SJCRH30 (cell line): ENCODE results near the gene RMI2. TPM values are rescaled to one million over a fixed set of nuclear protein-coding genes. Genes with fewer than 3 reads are reported as not detected.
A peak's percentile ranks its signal among the peaks of the same experiment; 100 is the strongest.

Experiments used
- DNase-seq, 2 experiments: peaks; one replicate each; pipeline ENCODE4 v3.0.0-alpha.2; 2015 to 2020
- H3K27ac ChIP-seq: fragments of 250-450 bp; sonication (Bioruptor Pico); 2 replicates; pipeline ENCODE4 v1.5.1; 2020; ENCODE audit warnings: mild to moderate bottlenecking, moderate library complexity
- H3K27me3 ChIP-seq: fragments of 250-450 bp; sonication (Bioruptor Pico); 2 replicates; pipeline ENCODE4 v1.5.1; 2020; ENCODE audit warnings: mild to moderate bottlenecking, moderate library complexity
- H3K36me3 ChIP-seq: fragments of 250-450 bp; sonication (Bioruptor Pico); 2 replicates; pipeline ENCODE4 v1.5.1; 2020; ENCODE audit warnings: mild to moderate bottlenecking, moderate library complexity
- H3K4me1 ChIP-seq: fragments of 250-450 bp; sonication (Bioruptor Pico); 2 replicates; pipeline ENCODE4 v1.5.1; 2020; ENCODE audit warnings: mild to moderate bottlenecking, moderate library complexity
- H3K4me3 ChIP-seq: fragments of 250-450 bp; sonication (Bioruptor Pico); 2 replicates; pipeline ENCODE4 v1.5.1; 2020; ENCODE audit warnings: mild to moderate bottlenecking, moderate library complexity
- H3K9me3 ChIP-seq: fragments of 250-450 bp; sonication (Bioruptor Pico); replicated peaks from 2 replicates; pipeline ENCODE4 v1.5.1; 2020; ENCODE audit warnings: mild to moderate bottlenecking, moderate library complexity
- total RNA-seq: library from RNA; depleted of rRNA; stranded (reverse); fragments of >200 nt; shearing (Covaris generic); gene quantifications from 2 replicates; pipeline ENCODE4 v1.2.3, GENCODE V29; 2014

Gene RMI2
- total RNA-seq, 1 experiment from 2014 or later: 33.0 TPM

DNA sequence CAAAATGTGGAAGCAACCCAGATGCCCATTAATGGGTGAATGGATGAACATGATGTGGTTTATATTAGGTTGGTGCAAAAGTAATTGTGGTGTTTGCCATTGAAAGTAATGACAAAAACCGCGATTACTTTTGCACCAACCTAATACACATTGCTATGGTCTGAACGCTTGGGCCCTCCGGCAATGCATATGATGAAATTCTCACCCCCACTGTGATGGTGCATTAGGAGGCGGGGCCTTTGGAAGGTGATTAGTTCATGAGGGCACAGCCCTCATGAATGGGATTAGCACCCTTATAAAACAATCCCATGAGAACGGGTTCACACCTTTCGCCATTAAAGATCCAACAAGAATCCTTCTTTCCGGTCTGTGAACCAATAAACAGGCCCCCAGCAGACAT, 38.9 kb upstream of the RMI2 start:
- Histone ChIP-seq H3K27ac (no peak overlapping the region), H3K27me3 (no peaks in the 10 kb centered on the region), H3K4me3 (no peak overlapping the region), H3K36me3 (no peaks in the 10 kb centered on the region), H3K9me3 (no peaks in the 10 kb centered on the region), H3K4me1 (peaks cover 9% of the 10 kb centered on the region; the same call in 1 of the 2 replicates)
- DNase-seq: no peak

DNA sequence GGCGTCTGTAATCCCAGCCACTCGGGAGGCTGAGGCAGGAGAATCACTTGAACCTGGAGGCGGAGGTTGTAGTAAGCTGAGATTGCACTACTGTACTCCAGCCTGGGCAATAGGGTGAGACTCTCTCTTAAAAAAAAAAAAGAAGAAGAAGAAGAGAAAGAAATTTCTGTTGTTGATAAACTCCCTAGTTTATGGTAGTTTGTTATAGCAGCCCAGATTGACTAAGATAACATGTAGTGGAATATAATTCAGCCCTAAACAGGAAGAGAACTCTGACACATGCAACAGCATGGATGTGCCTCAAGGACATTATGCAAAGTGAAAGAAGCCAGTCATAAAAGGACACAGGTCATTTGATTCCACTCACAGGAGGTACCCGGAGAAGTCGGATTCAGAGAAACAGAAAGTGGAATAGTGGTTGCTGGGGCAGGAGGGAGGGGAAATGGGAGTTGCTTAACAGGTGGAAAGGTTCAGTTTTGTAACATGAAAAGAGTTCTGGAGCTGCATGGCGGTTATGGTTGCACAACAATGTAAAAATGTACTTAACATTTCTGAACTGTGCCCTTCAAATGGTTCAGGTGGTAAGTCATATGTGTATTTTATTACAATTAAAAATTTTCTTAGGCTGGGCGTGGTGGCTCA, 38.1 kb upstream of the RMI2 start:
- no peak overlapping the region for H3K27ac ChIP-seq
- H3K36me3 ChIP-seq: no peaks in the 10 kb centered on the region
- peaks cover 11% of the 10 kb centered on the region; the same call in 1 of the 2 replicates for H3K4me1 ChIP-seq
- no peaks in the 10 kb centered on the region for H3K27me3 ChIP-seq
- DNase-seq: no peak
- no peak overlapping the region for H3K4me3 ChIP-seq
- H3K9me3 ChIP-seq: no peaks in the 10 kb centered on the region

DNA sequence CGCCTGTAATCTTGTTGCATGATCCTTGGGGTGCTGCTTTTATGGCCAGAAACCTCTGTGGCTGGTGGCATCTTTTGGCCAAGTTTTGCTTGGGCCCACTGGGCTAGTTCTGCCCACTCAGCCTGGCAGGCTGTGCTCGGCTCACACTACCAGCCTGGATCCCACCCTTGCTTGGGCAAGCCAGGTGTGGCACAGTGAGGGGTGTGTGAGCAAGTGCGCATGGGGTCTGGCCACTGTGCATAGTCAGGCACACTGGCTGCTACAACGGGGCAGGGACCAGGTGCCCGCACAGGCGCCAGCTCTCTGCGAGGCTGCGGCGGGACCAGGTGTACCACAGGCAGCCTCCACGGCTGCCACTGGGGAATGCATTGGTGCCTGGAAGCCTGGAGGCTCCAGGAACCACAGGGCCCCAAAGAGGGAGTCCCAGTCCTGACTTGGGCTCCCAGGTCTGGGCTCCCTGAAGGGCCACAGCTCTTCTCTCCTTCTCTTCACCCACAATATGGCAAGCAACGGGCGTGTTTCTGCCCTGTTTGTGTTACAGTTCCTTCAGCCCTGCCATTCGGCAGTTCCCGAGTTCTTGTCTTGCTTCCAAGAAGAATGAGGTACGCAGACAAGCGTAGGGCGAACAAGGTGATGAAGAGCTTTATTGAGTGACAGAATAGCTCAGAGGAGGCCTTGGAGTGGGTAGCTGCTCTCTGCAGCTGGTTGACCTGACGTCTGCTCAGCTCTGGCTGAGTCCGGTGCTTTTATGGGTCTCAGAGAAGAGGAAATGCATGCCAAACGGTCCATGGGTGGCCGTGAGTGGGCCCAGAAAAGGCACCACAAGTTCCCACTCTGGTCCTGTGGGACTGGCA, 37.4 kb upstream of the RMI2 start:
- Histone ChIP-seq H3K27ac (no peak overlapping the region), H3K4me3 (no peak overlapping the region), H3K4me1 (peaks cover 16% of the 10 kb centered on the region; the same call in 1 of the 2 replicates), H3K9me3 (no peaks in the 10 kb centered on the region), H3K36me3 (no peaks in the 10 kb centered on the region), H3K27me3 (no peaks in the 10 kb centered on the region)
- no peak for DNase-seq

DNA sequence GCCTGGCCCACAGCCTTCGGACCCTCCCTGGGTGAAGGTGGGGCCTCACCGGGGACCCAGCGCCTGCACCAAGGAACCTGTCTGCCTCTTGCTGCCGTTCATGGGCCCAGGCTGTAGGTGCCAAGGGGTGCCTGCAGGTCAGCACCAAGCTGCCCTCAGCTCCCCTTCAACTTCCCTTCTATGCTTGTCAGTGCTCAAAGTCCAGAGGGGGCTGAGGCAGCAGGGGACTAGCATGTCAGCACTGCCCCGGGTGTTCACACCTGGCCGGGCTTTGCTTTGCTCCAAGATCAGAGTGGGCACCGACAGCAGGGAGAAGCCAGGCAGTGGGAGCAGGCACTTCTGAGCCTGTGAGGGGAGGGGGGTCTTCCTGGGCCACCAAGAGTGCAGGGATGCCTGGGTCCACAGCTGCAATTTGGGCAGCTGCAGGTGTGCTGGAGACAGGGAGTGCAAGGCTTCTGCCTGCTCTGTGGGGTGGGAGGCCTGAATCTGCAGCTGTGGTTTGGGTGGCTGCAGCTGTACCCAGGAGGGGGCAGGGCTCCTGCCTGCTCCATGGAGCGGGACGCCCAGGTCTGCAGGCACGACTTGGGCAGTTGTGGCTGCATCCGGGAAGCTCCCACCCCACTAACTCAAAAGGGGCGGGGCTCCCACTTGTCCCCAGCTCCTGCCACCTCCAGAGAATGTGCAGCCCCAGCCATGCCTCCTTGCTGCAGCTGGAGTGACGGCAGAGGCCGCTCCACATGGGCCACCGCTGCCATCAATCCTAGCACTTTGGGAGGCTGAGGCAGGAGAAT, 36.6 kb upstream of the RMI2 start:
- Histone ChIP-seq H3K4me3 (no peak overlapping the region), H3K36me3 (no peaks in the 10 kb centered on the region), H3K27me3 (no peaks in the 10 kb centered on the region), H3K4me1 (peaks cover 17% of the 10 kb centered on the region; the same call in 1 of the 2 replicates), H3K27ac (no peak overlapping the region), H3K9me3 (no peaks in the 10 kb centered on the region)
- DNase-seq: peak; percentile 69 to 72

DNA sequence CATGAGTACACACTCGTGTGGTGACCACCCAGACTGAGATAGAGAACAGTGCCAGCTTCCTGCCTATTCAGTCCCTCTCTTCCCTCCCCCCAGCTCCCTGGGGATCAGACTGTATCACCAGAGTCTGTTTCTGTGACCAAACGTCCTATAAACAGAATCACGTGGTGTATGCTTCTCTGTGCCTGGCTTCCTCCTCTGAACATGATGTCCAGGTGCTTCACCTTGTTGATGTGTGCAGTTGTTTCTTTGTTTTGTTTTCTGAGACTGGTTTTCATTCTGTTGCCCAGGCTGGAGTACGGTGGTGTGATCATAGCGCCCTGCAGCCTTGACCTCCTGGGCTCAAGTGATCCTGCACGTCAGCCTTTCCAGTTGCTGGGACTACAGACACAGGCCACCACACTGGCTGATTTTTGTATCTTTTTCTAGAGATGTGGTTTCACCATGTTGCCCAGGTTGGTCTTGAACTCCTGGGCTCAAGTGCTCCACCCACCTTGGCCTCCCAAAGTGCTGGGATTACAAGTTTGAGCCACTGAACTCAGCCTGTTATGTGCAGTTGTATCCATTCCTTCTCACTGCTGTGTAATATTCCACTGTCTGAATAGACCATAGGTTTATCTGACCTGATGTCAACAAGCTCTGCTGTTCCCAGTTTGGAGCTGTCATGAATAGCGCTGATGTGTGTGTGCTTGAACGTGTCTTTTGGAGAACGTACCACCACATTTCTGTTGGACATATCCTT, 35.2 kb upstream of the RMI2 start:
- H3K27ac ChIP-seq: no peak overlapping the region
- no peaks in the 10 kb centered on the region for H3K27me3 ChIP-seq
- peak; percentile 48 to 55 for DNase-seq
- H3K4me3 ChIP-seq: no peak overlapping the region
- peaks cover 26% of the 10 kb centered on the region for H3K4me1 ChIP-seq
- no peaks in the 10 kb centered on the region for H3K36me3 ChIP-seq
- no peaks in the 10 kb centered on the region for H3K9me3 ChIP-seq

DNA sequence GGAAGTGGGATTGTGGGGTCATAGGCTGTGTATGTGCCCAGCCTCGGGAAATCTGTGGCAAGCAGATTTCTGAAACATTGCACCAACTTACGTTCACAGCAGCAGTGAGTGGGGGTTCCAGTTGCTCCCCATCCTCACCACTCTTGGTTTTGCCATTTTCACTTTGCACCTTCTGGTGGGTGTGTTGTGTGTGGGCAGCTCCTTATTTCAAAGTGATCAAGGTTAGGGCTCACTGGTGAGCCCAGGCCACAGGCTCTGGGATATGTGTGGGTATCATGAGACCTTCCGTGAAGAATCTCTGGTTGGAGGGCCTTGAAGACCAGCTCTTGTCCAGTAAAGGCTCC, 34.7 kb upstream of the RMI2 start:
- Histone ChIP-seq H3K4me3 (no peak overlapping the region), H3K4me1 (peaks cover 32% of the 10 kb centered on the region), H3K36me3 (no peaks in the 10 kb centered on the region), H3K27ac (no peak overlapping the region), H3K9me3 (no peaks in the 10 kb centered on the region), H3K27me3 (no peaks in the 10 kb centered on the region)
- no peak for DNase-seq

DNA sequence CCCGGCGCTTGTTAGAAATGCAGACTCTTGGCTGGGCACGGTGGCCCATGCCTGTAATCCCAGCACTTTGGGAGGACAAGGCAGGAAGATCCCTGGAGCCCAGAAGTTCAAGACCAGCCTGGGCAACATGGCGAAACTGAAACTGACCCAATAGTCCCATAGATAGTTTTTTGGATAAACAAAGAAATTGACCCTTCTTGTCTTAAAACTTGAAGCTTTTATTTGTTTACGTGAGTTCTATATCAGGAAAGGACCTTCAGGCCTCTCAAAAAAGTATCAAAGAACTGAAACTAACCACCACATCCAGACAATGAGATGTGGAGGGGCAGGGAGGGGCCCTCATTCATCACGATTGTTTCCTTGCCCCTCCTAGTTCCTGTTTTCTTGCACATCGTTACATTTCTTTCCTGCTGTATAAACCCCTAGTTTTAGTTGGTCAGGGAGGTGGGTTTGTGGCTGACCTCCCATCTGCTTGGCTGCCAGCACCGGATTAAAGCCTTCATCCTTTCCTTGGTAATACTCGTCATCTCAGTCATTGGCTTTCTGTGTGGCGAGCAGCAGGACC, 34.2 kb upstream of the RMI2 start:
- no peaks in the 10 kb centered on the region for H3K27me3 ChIP-seq
- H3K4me1 ChIP-seq: peaks cover 35% of the 10 kb centered on the region
- H3K27ac ChIP-seq: no peak overlapping the region

DNA sequence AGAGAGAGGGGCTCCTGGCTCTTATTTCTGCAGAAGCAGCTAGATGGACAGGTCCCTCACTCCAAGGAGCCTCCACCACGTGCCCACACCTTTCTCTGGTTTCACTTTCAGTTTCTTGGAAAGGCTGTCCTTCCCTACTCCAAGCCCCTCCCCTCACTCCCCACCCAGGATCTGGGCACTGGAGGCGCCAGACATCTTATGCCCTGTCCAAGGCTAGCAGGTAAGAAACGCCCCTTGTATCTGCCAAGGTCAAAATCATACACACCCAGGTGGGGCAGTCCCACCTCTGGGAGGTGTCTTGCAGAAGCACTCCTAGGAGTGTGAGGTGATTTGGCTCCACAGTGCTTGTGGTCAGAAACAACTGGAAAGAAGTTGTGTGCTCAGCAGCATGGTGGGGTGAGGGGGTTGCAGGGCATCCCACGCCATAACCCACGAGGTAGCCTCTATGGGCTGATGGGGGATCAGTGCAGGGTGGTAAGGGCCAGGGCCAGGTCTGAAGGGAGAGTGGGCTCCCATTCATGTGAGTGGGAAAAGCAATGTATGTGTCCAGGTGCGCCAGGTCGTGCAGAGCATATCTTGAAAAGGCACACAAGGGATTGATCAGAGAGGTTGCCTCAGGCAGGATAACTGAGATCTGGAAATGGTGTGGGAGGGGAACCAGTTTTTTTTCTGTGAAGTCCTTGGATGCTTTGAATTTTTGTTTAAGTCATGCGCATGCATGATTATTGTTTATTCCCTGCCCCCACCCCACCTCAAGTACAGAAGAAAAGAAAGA, 32.4 kb upstream of the RMI2 start:
- Histone ChIP-seq H3K4me3 (no peak overlapping the region), H3K4me1 (peaks cover 43% of the 10 kb centered on the region), H3K27ac (no peak overlapping the region), H3K36me3 (no peaks in the 10 kb centered on the region), H3K9me3 (no peaks in the 10 kb centered on the region), H3K27me3 (no peaks in the 10 kb centered on the region)
- DNase-seq: no peak

More for the DNA sequence above, 34.2 kb upstream of the RMI2 start:
- Histone ChIP-seq H3K4me3 (no peak overlapping the region), H3K36me3 (no peaks in the 10 kb centered on the region), H3K9me3 (no peaks in the 10 kb centered on the region)
- no peak for DNase-seq

DNA sequence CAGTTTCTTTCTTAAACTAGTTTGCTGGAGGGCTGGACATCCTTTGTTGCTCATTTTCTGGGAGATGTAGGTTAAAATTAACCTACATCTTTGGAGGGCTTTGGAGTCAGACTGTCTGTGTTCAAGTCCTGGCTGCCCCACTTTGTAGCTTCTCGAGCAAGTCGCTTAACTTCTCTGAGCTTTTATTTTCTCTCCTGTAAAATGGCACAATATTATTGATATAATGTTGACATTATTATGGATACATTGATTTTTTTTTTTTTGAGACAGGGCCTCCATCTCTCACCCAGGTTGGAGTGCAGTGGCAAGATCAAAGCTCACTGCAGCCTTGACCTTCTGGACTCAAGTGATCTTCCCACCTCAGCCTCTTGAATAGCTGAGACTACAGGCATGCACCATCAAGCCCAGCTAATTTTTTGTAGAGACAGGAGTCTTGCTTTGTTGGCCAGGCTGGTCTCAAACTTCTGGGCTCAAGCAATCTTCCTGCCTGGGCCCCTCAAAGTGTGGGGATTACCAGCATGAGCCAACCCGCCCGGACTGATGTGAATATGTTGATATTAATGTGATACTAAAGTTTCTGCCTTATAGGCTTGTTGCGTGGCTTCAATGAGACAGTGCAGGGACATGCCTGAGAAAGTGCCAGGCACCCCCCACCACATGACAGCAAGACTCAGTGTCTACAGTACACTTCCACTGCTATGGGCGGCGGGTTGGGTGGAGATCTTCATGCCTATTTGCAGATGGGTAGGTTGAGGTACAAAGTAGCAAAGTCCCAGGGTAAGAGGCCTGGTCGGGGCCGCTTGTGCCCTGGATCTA, 31.6 kb upstream of the RMI2 start:
- no peak for DNase-seq
- Histone ChIP-seq H3K9me3 (no peaks in the 10 kb centered on the region), H3K27me3 (no peaks in the 10 kb centered on the region), H3K4me3 (no peak overlapping the region), H3K4me1 (peaks cover 43% of the 10 kb centered on the region), H3K36me3 (no peaks in the 10 kb centered on the region), H3K27ac (no peak overlapping the region)

DNA sequence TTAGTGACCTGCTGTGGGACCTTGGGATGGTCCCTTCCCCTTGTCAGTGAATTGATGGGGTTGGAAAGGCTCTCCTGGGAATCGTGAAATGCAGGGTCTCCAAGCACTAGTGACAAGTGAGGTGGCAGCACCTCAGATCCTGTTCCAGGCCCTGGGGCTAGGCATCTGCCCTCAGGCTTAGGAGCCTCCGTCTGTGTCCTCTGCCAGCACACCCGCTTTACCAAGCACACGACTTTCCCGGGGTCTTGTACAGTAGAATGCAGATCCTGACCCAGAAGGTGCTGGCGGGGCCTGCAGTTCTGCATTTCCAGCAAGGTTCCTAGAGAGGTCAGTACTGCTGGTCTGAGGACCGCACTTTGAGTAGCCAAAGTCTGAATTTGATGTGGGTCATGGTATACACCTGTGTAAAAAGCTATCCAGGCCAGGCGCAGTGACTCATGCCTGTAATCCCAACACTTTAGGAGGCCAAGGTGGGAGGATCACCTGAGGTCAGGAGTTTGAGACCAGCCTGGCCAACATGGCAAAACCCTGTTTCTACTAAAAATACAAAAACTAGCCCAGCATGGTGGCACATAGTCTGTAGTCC, 30.9 kb upstream of the RMI2 start:
- H3K27me3 ChIP-seq: no peaks in the 10 kb centered on the region
- peaks cover 43% of the 10 kb centered on the region for H3K4me1 ChIP-seq
- H3K36me3 ChIP-seq: no peaks in the 10 kb centered on the region
- no peak for DNase-seq
- no peak overlapping the region; the same call in 1 of the 2 replicates for H3K27ac ChIP-seq
- H3K9me3 ChIP-seq: no peaks in the 10 kb centered on the region
- no peak overlapping the region for H3K4me3 ChIP-seq

DNA sequence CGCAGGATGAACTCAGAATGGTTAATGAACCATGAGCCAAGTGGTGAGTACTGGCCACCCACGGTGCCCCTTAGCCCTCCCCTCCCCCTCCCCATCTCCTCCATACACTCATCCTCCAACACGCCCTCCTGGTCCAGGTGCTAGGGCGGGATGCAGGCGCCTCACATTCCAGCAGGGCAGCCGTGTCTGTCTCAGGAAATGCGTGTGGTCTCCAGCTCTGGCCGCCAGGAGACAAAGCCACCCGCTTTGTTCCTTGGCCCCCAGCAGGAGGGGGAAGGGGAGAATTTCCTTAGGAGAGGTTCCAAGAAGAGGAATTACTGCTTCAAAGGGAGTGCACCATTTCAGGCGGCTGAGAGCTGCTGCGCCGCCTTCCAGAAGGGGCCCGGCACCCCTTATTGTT, 29.7 kb upstream of the RMI2 start:
- Histone ChIP-seq H3K9me3 (no peaks in the 10 kb centered on the region), H3K4me3 (no peak overlapping the region), H3K27ac (peak overlapping the region; percentile 41; the same call in 1 of the 2 replicates), H3K4me1 (peaks cover 43% of the 10 kb centered on the region), H3K36me3 (no peaks in the 10 kb centered on the region), H3K27me3 (no peaks in the 10 kb centered on the region)
- peak; percentile 89 to 91 for DNase-seq

DNA sequence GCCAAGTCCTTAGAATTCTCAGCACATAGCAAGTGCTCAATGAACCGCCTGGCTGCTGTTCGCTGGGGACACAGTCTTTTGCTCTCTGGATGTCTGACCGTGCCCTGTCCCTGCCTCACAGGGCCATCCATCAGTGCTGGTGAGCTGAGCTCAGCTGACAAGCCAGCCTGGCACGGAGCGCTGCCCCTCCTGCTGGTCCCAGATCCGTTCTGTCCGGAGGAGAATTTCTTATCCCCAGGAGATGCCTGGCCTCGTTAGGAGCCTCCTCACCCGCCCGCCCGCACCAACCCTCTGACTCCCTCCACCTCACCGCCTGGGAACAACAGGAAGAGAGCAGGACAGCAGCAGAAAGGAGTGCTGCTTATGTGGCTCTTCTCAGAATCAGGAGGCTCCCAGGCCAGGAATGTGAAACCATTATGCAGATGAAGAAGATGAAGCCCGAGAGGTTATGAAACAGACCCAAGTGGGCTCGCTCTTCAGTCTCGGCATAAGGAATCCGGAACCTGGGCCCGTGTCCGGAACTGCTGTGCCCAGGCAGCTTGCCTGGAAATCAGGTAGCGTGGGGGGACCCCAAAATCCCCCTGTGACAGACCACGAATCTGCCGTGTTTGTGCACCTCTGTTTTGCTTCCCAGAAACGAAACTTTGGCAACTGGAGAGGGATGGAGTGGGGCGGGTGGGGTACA, 28.8 kb upstream of the RMI2 start:
- DNase-seq: peak; percentile 36 to 51
- Histone ChIP-seq H3K4me3 (no peak overlapping the region; the same call in 1 of the 2 replicates), H3K4me1 (peaks cover 43% of the 10 kb centered on the region), H3K36me3 (no peaks in the 10 kb centered on the region), H3K9me3 (no peaks in the 10 kb centered on the region), H3K27me3 (no peaks in the 10 kb centered on the region), H3K27ac (peak overlapping the region; percentile 41; the same call in 1 of the 2 replicates)
